Left lung (tissue), 10 donors: Measurements from ENCODE around the gene WHRN. TPM values are rescaled to one million over a fixed set of nuclear protein-coding genes. Genes with fewer than 3 reads are reported as not detected.

Source experiments
- ATAC-seq: fragments of 200-7000 bp; cut with Tn5 transposase; one replicate; pipeline ENCODE4 v1.9.1; 2020; ENCODE audit warnings: moderate library complexity
- DNase-seq, 4 donors: peaks; one replicate each; pipeline ENCODE4 v3.0.0-alpha.2; 2013 to 2020
- H3K27ac ChIP-seq, 2 donors: fragments of 200-600 bp; sonication (generic) in 1 of 2; one replicate each; pipeline versions ENCODE4 v1.5.0 to v1.8.0; 2020 to 2021
- H3K27me3 ChIP-seq, 2 donors: fragments of 200-600 bp; sonication (generic) in 1 of 2; one replicate each; pipeline versions ENCODE4 v1.5.0 to v1.8.0; 2020 to 2021
- H3K36me3 ChIP-seq, 2 donors: fragments of 200-600 bp; sonication (generic) in 1 of 2; one replicate each; pipeline versions ENCODE4 v1.5.0 to v1.8.0; 2020 to 2021
- H3K4me1 ChIP-seq, 2 donors: fragments of 200-600 bp; one replicate each; pipeline ENCODE4 v1.8.0; 2021
- H3K4me3 ChIP-seq, 2 donors: fragments of 200-600 bp; sonication (generic) in 1 of 2; one replicate each; pipeline versions ENCODE4 v1.5.0 to v1.8.0; 2020 to 2021; ENCODE audit warnings: mild to moderate bottlenecking in 1 of 2
- H3K9me3 ChIP-seq, 2 donors: fragments of 200-600 bp; sonication (generic) in 1 of 2; one replicate each; pipeline versions ENCODE4 v1.5.0 to v1.8.0; 2020 to 2021
- intact Hi-C, 2 donors: fragments of 100-400 bp; cut with DNase I; formaldehyde crosslinking; loops; one replicate each; pipeline versions ENCODE4 v1.11.2 to v1.14.2; 2022
- polyA plus RNA-seq, 6 donors: library from polyadenylated mRNA; unstranded; fragments of 120-200 nt; gene quantifications; one replicate each; pipeline ENCODE4 v1.2.1, GENCODE V29; 2013; ENCODE audit not compliant: insufficient read length in 6 of 6
- total RNA-seq, 2 donors: library from RNA; stranded (reverse); fragmentation: NEBNext Ultra II Directional; extraction: Animal tissue kit (Norgen Biotek cat#: 25700); gene quantifications; one replicate each; pipeline ENCODE4 v1.2.1, GENCODE V29; 2021
- TF ChIP-seq, protein P1 (sequence below), 2 donors: fragments of 200-600 bp; sonication (generic) in 1 of 2; IDR thresholded peaks; one replicate each; pipeline versions ENCODE4 v1.5.0 to v1.8.0; 2021; ENCODE audit warnings: antibody characterized with exemption in 2 of 2
- donor health status: DM: no; HTN: yes; CAD: no.
- donor health status: DM: no; HTN: no; CAD: no.

The WHRN gene
- total and polyA plus RNA-seq, 8 donors, result 5.1 to 17.3 (median 10.7) TPM

DNA sequence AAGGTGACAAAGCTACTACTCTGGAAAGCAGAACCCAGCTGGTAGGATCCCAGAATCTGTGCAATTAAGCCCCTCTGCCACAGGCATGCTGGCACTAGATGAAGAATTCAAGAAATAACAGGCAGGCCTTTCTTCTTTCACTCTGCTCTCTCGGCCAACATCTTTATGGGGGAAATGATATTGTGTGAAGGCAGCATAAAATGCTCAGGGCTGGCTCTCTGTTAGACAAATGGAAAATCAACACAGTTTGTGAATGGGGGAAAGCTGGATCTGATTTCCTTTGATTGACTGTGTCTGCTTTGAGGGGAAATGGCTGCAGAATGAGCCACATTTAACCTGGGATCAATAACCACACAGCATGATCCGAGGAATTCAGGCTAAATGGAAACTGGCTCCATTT is 88.4 kb downstream of the WHRN start:
- ATAC-seq (no peak), DNase-seq (peak in 1 of 4 donors; percentile 3)
- no peaks in the 10 kb centered on the region for H3K36me3 ChIP-seq
- no peak overlapping the region for H3K4me3 ChIP-seq
- intact Hi-C loops, result no loop called here
- H3K27ac ChIP-seq, result peak overlapping the region in 1 of 2 donors; percentile 61
- TF ChIP-seq, protein P1, sequence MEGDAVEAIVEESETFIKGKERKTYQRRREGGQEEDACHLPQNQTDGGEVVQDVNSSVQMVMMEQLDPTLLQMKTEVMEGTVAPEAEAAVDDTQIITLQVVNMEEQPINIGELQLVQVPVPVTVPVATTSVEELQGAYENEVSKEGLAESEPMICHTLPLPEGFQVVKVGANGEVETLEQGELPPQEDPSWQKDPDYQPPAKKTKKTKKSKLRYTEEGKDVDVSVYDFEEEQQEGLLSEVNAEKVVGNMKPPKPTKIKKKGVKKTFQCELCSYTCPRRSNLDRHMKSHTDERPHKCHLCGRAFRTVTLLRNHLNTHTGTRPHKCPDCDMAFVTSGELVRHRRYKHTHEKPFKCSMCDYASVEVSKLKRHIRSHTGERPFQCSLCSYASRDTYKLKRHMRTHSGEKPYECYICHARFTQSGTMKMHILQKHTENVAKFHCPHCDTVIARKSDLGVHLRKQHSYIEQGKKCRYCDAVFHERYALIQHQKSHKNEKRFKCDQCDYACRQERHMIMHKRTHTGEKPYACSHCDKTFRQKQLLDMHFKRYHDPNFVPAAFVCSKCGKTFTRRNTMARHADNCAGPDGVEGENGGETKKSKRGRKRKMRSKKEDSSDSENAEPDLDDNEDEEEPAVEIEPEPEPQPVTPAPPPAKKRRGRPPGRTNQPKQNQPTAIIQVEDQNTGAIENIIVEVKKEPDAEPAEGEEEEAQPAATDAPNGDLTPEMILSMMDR (IDR thresholded peaks at IDR 0.05), result no peak
- no peaks in the 10 kb centered on the region for H3K27me3 ChIP-seq
- no peaks in the 10 kb centered on the region for H3K9me3 ChIP-seq
- H3K4me1 ChIP-seq, result no peaks in the 10 kb centered on the region

DNA sequence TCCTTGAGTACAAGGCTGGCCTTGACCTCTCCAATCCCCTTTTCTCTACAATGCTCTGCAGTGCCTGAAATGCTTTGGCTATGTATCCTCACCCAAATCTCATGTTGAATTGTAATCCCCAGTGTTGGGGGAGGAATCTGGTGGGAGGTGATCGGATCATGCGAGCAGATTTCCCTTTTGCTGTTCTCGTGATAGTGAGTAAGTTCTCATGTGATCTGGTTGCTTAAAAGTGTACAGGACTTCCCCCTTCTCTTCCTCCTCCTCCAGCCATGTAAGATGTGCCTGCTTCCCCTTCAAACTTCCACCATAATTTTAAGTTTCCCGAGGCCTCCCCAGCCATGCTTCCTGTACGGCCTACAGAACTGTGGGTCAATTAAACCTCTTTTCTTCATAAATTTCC is 89.0 kb downstream of the WHRN start:
- Histone ChIP-seq H3K4me1 (no peaks in the 10 kb centered on the region), H3K36me3 (no peaks in the 10 kb centered on the region), H3K27me3 (no peaks in the 10 kb centered on the region), H3K27ac (peak overlapping the region in 1 of 2 donors; percentile 61), H3K4me3 (no peak overlapping the region), H3K9me3 (no peaks in the 10 kb centered on the region)
- DNase-seq (peak in 1 of 4 donors; percentile 0), ATAC-seq (no peak)
- TF ChIP-seq, protein P1 (IDR thresholded peaks at IDR 0.05), result no peak
- intact Hi-C loops, result no loop called here

DNA sequence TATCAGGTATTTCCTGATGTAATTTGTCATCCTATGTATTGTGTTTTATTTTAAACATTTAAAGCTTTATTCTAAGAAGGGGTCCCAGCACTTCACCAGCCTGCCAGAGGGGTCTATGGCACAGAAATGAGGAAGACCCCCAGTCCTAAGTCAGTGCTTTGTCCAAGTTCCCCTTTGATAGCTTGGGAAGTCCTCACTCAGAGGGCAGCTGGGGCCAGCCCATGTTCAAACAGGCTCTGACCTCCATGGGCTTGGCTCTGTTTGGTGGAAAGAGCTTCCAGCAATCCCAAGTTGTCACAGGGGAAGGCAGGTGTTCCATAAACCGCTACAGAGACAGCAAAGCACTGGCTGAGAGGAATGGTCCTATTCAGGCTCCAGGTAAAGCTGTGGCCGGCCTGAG is 90.9 kb downstream of the WHRN start:
- Histone ChIP-seq H3K27me3 (no peaks in the 10 kb centered on the region), H3K4me3 (no peak overlapping the region), H3K4me1 (no peaks in the 10 kb centered on the region), H3K36me3 (no peaks in the 10 kb centered on the region), H3K9me3 (no peaks in the 10 kb centered on the region), H3K27ac (no peak overlapping the region)
- DNase-seq (peak in 1 of 4 donors; percentile 16), ATAC-seq (no peak)
- TF ChIP-seq, protein P1 (IDR thresholded peaks at IDR 0.05), result no peak
- intact Hi-C loops, result no loop called here

- no peaks in the 10 kb centered on the region for H3K27me3 ChIP-seq
- no peak overlapping the region for H3K27ac ChIP-seq
- intact Hi-C loops, result no loop called here
- peak in 1 of 4 donors; percentile 35 for DNase-seq
- no peak overlapping the region for H3K4me3 ChIP-seq
- H3K4me1 ChIP-seq, result no peaks in the 10 kb centered on the region
- ATAC-seq, result no peak
- TF ChIP-seq, protein P1 (IDR thresholded peaks at IDR 0.05), result no peak
- H3K9me3 ChIP-seq, result no peaks in the 10 kb centered on the region
- H3K36me3 ChIP-seq, result no peaks in the 10 kb centered on the region
Observed at GRCh38 chr9:114413861-114414301, 91.4 kb downstream of the WHRN start.

- Histone ChIP-seq H3K4me3 (no peak overlapping the region), H3K36me3 (no peaks in the 10 kb centered on the region), H3K4me1 (no peaks in the 10 kb centered on the region), H3K9me3 (no peaks in the 10 kb centered on the region), H3K27ac (no peak overlapping the region), H3K27me3 (no peaks in the 10 kb centered on the region)
- intact Hi-C loops, result no loop called here
- TF ChIP-seq, protein P1 (IDR thresholded peaks at IDR 0.05), result no peak
- no peak for DNase-seq
- no peak for ATAC-seq
Observed at GRCh38 chr9:114412048-114412683, 93.1 kb downstream of the WHRN start.
